Gastroesophageal sphincter (tissue), 3 donors: ENCODE data around the gene SSU72.

Experiments
- CTCF ChIP-seq, 4 experiments: fragments of 200-600 bp in 2 of 4; fragments of 450-650 bp in 2 of 4; sonication (generic) in 1 of 4; IDR thresholded peaks; one replicate each; pipeline ENCODE4 v1.5.1; 2017 to 2019; ENCODE audit warnings: antibody characterized with exemption in 4 of 4, mild to moderate bottlenecking in 2 of 4, moderate library complexity in 2 of 4
- EP300 ChIP-seq: sonication (generic); formaldehyde crosslinking; IDR thresholded peaks from one replicate; pipeline ENCODE4 v1.6.1; 2017; ENCODE audit warnings: antibody characterized with exemption, mild to moderate bottlenecking
- POLR2AphosphoS5 ChIP-seq: sonication (generic); formaldehyde crosslinking; IDR thresholded peaks from one replicate; pipeline ENCODE4 v1.6.1; 2017; ENCODE audit warnings: antibody characterized with exemption

GRCh38 chr1:1564268-1564667 is 10.4 kb downstream of the SSU72 start:
- TF ChIP-seq EP300 = no peak
- no peak for TF ChIP-seq CTCF (IDR thresholded peaks at IDR 0.05)
- TF ChIP-seq POLR2AphosphoS5 = no peak
